ENCODE measurements around the gene KLF12. TPM values are rescaled to one million over a fixed set of nuclear protein-coding genes. Genes with fewer than 3 reads are reported as not detected.

Gene KLF12
- total and polyA plus RNA-seq, 2 experiments from 2014 or later: 12.8 to 19.8 TPM

GRCh38 chr13:74132152-74132775 lies 1.9 kb downstream of the KLF12 start:
- Histone ChIP-seq H3K9me3 (ENCODE audit: low read depth) (no peaks in the 10 kb centered on the region), H3K79me2 (ENCODE audit: insufficient read depth) (peaks cover 66% of the 10 kb centered on the region), H3K4me2 (ENCODE audit: unreplicated experiment) (peak overlapping the region; percentile 92), H3K27ac (peak overlapping the region; percentile 86), H3K9me2 (ENCODE audit: insufficient read depth) (no peaks in the 10 kb centered on the region), H4K20me1 (ENCODE audit: insufficient read depth) (no peaks in the 10 kb centered on the region), H3K27me3 (replicated peaks; ENCODE audit: insufficient read depth) (no peaks in the 10 kb centered on the region), H3K36me3 (ENCODE audit: low read depth) (no peaks in the 10 kb centered on the region), H3K9ac (peak overlapping the region; percentile 89), H3F3A (ENCODE audit: insufficient read depth) (peaks cover 59% of the 10 kb centered on the region), H2AFZ (peak overlapping the region; percentile 72), H3K4me3 (peak overlapping the region; percentile 97), H3K4me1 (ENCODE audit: insufficient read depth) (peaks cover 52% of the 10 kb centered on the region)
- 1 to 3% methylated on average over 17 of the region's 17 CpGs for WGBS, 2 experiments (ENCODE audit: low coverage in 1 of 2, low lambda C conversion rate in 2 of 2, missing lambda C conversion rate in 2 of 2)
- peak; percentile 25 for DNase-seq
- in situ Hi-C loops (cut with MboI): no loop called here
- no peak for TF ChIP-seq EZH2phosphoT487 (IDR thresholded peaks at IDR 0.05; ENCODE audit: insufficient read depth, low read depth)
- TF ChIP-seq EZH2 (IDR thresholded peaks at IDR 0.05; ENCODE audit: insufficient read depth, poor library complexity, severe bottlenecking): no peak

DNA sequence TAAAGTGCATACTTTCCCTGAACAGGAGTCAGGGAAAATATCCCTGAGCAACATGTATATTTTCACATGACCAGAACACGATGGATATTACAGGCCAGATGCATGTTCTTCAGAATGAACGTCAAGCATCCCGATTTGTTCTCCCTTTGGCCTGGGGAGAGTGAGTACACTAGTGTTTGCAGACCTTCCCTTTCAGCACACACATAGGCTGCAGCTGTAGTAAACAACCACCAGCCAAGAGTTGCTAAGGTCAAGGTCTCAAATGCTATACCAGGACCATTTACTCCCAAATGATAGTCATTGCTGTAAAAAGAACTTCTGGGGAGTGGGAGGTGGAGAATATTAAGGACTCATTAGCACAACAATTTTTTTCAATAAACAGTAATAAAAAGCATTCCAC lies 3.0 kb downstream of the KLF12 start:
- no peak overlapping the region for H3K27ac ChIP-seq
- H3K9ac ChIP-seq: peak overlapping the region; percentile 89
- no peak for DNase-seq
- H4K20me1 ChIP-seq (ENCODE audit: insufficient read depth): no peaks in the 10 kb centered on the region
- H2AFZ ChIP-seq: no peak overlapping the region
- H3K4me2 ChIP-seq (ENCODE audit: unreplicated experiment): peak overlapping the region; percentile 92
- peak overlapping the region; percentile 97 for H3K4me3 ChIP-seq
- TF ChIP-seq EZH2 (IDR thresholded peaks at IDR 0.05; ENCODE audit: insufficient read depth, poor library complexity, severe bottlenecking) (no peak), EZH2phosphoT487 (IDR thresholded peaks at IDR 0.05; ENCODE audit: insufficient read depth, low read depth) (no peak)
- H3K27me3 ChIP-seq (replicated peaks; ENCODE audit: insufficient read depth): no peaks in the 10 kb centered on the region
- 61 to 69% methylated on average over 3 of the region's 3 CpGs for WGBS, 2 experiments (ENCODE audit: low coverage in 1 of 2, low lambda C conversion rate in 2 of 2, missing lambda C conversion rate in 2 of 2)
- no peaks in the 10 kb centered on the region for H3K36me3 ChIP-seq (ENCODE audit: low read depth)
- H3K9me3 ChIP-seq (ENCODE audit: low read depth): no peaks in the 10 kb centered on the region
- in situ Hi-C loops (cut with MboI): no loop called here
- H3F3A ChIP-seq (ENCODE audit: insufficient read depth): peaks cover 59% of the 10 kb centered on the region
- H3K4me1 ChIP-seq (ENCODE audit: insufficient read depth): peaks cover 53% of the 10 kb centered on the region
- H3K9me2 ChIP-seq (ENCODE audit: insufficient read depth): no peaks in the 10 kb centered on the region
- peaks cover 76% of the 10 kb centered on the region for H3K79me2 ChIP-seq (ENCODE audit: insufficient read depth)

GRCh38 chr13:74129500-74130191 lies 4.6 kb downstream of the KLF12 start:
- H2AFZ ChIP-seq: peak overlapping the region; percentile 22; the same call in 1 of the 2 replicates
- TF ChIP-seq EZH2 (IDR thresholded peaks at IDR 0.05; ENCODE audit: insufficient read depth, poor library complexity, severe bottlenecking) (no peak), EZH2phosphoT487 (IDR thresholded peaks at IDR 0.05; ENCODE audit: insufficient read depth, low read depth) (no peak)
- in situ Hi-C loops (cut with MboI): no loop called here
- H3K9me3 ChIP-seq (ENCODE audit: low read depth): no peaks in the 10 kb centered on the region
- peak overlapping the region; percentile 76 for H3K4me2 ChIP-seq (ENCODE audit: unreplicated experiment)
- H3K4me1 ChIP-seq (ENCODE audit: insufficient read depth): peaks cover 53% of the 10 kb centered on the region
- no peaks in the 10 kb centered on the region for H3K27me3 ChIP-seq (replicated peaks; ENCODE audit: insufficient read depth)
- H3K79me2 ChIP-seq (ENCODE audit: insufficient read depth): peaks cover 92% of the 10 kb centered on the region
- no peaks in the 10 kb centered on the region for H3K9me2 ChIP-seq (ENCODE audit: insufficient read depth)
- no peaks in the 10 kb centered on the region for H3K36me3 ChIP-seq (ENCODE audit: low read depth)
- peak overlapping the region; percentile 41 for H3K4me3 ChIP-seq
- 10 to 17% methylated on average over 5 of the region's 5 CpGs for WGBS, 2 experiments (ENCODE audit: low coverage in 1 of 2, low lambda C conversion rate in 2 of 2, missing lambda C conversion rate in 2 of 2)
- H3F3A ChIP-seq (ENCODE audit: insufficient read depth): peaks cover 59% of the 10 kb centered on the region
- peak overlapping the region; percentile 41 for H3K9ac ChIP-seq
- H4K20me1 ChIP-seq (ENCODE audit: insufficient read depth): no peaks in the 10 kb centered on the region
- peak; percentile 59 for DNase-seq
- H3K27ac ChIP-seq: peak overlapping the region; percentile 67

DNA sequence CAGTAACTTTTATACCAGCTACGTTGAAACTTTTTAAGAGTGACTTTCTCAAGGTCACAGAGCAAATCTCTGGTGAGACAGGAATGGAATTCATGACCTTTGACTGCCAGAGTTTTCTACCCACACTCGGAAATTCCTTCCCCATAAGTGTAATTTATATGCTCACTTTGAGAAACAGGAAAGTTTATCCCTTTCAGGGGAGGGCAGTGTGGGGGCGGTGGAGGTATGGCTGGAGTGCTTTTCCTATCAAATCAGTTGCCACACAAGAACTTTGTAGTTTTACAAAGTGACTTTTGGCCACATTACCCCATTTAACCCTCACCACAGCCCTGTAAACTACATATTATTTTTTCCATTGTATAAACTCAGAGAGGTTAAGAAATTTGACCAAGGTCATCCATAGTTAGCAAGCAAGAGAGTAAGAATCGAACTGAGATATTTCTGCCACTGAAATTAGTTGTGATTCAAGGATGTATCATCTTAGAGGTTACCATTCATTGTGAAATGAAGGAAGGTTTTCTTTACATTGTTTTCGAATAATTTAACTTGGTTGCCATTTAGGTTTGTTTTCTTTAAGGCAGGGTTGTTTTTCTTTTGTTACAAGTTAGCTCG lies 5.9 kb downstream of the KLF12 start:
- Histone ChIP-seq H3K9me3 (ENCODE audit: low read depth) (no peaks in the 10 kb centered on the region), H4K20me1 (ENCODE audit: insufficient read depth) (no peaks in the 10 kb centered on the region), H3K27me3 (replicated peaks; ENCODE audit: insufficient read depth) (no peaks in the 10 kb centered on the region), H3K4me3 (peak overlapping the region; percentile 60), H3F3A (ENCODE audit: insufficient read depth) (peaks cover 59% of the 10 kb centered on the region), H3K4me1 (ENCODE audit: insufficient read depth) (peaks cover 53% of the 10 kb centered on the region), H3K79me2 (ENCODE audit: insufficient read depth) (peaks cover 100% of the 10 kb centered on the region), H3K4me2 (ENCODE audit: unreplicated experiment) (peak overlapping the region; percentile 76), H3K9me2 (ENCODE audit: insufficient read depth) (no peaks in the 10 kb centered on the region), H3K27ac (peak overlapping the region; percentile 67), H2AFZ (peak overlapping the region; percentile 28; the same call in 1 of the 2 replicates), H3K9ac (peak overlapping the region; percentile 35), H3K36me3 (ENCODE audit: low read depth) (no peaks in the 10 kb centered on the region)
- in situ Hi-C loops (cut with MboI): no loop called here
- 26 to 27% methylated on average over 6 of the region's 6 CpGs for WGBS, 2 experiments (ENCODE audit: low coverage in 1 of 2, low lambda C conversion rate in 2 of 2, missing lambda C conversion rate in 2 of 2)
- peak; percentile 65 for DNase-seq
- TF ChIP-seq EZH2phosphoT487 (IDR thresholded peaks at IDR 0.05; ENCODE audit: insufficient read depth, low read depth): no peak
- TF ChIP-seq EZH2 (IDR thresholded peaks at IDR 0.05; ENCODE audit: insufficient read depth, poor library complexity, severe bottlenecking): no peak
